Left kidney (tissue), 1 donor: ENCODE results near the gene ZDHHC17. TPM values are rescaled to one million over a fixed set of nuclear protein-coding genes. Genes with fewer than 3 reads are reported as not detected.

Source experiments
- polyA plus RNA-seq: library from polyadenylated mRNA; unstranded; fragments of 120-200 nt; gene quantifications from one replicate; pipeline ENCODE4 v1.2.1, GENCODE V29; 2013; ENCODE audit not compliant: insufficient read length

The ZDHHC17 gene
- polyA plus RNA-seq, 1 donor, result 94.5 TPM

Other genes starting within 250 kb of the ZDHHC17 start
- 79.9 TPM for gene OSBPL8, start 204.3 kb upstream of the ZDHHC17 start, polyA plus RNA-seq
- 90.9 TPM for gene CSRP2, start 114.9 kb downstream of the ZDHHC17 start, polyA plus RNA-seq